Skeletal muscle cell (primary cell): ENCODE results near the gene ANKMY1.

Source experiments
- DNase-seq: peaks from one replicate; pipeline ENCODE4 v3.0.0-alpha.2; 2010; ENCODE audit warnings: low read depth
- H3K4me3 ChIP-seq: 2 replicates; pipeline ENCODE4 v1.5.1; 2011; ENCODE audit warnings: low read depth, mild to moderate bottlenecking, control low read depth, low read length, moderate library complexity

The ANKMY1 gene

GRCh38 chr2:240596080-240596460 lies 38.3 kb upstream of the ANKMY1 start:
- DNase-seq: no peak
- H3K4me3 ChIP-seq: no peak overlapping the region

GRCh38 chr2:240595381-240596079 lies 37.7 kb upstream of the ANKMY1 start:
- no peak overlapping the region for H3K4me3 ChIP-seq
- DNase-seq: no peak

- H3K4me3 ChIP-seq: no peak overlapping the region
- DNase-seq: no peak
Observed at GRCh38 chr2:240594511-240595380, 37.0 kb upstream of the ANKMY1 start.

GRCh38 chr2:240593703-240594451 lies 36.1 kb upstream of the ANKMY1 start:
- no peak for DNase-seq
- no peak overlapping the region for H3K4me3 ChIP-seq

DNA sequence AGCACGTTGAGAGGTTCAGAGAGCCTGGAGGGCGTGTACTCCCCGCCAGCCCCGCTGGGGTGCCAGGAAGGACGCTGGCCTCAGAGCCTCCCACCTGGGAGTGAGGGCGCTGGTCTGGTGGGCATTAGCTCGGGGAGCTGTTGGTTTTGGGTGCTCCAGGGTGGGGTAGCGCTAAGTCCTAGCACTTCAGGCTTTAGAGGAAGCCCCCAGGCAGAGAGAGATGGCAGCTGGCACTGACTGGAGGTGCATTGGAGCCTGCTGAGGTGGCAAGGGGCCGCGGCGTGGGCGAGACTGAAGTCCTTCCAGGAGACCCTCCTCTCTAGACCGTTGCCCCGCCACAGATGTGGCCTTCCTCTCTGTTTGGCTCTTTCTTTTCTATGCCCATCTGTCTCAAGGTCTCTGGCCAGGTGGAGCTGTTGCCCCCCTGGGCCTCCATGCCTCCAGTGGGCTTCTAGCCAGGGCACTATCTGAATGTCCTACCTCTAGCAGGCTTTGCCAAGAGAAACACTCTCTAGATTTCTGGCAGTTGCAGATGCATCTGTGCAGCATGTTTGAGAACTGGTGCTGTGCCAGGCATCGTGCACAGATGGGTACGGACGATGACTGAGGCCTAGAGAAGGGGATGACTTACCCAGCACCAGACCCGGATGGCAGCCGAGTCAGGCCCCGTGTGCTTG lies 35.4 kb upstream of the ANKMY1 start:
- H3K4me3 ChIP-seq: no peak overlapping the region
- no peak for DNase-seq

DNA sequence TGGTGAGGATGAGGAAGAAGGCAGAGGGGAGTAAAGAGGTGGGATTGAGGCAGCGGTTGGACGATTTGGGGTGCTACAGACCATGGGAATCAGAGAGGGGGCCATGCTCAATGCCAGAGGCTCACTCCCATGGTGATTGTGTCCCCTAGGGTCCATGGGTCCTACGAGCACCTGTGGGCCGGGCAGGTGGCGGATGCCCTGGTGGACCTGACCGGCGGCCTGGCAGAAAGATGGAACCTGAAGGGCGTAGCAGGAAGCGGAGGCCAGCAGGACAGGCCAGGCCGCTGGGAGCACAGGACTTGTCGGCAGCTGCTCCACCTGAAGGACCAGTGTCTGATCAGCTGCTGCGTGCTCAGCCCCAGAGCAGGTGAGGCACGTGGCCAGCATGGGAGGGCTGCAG lies 34.0 kb upstream of the ANKMY1 start:
- H3K4me3 ChIP-seq: no peak overlapping the region
- DNase-seq: no peak

DNA sequence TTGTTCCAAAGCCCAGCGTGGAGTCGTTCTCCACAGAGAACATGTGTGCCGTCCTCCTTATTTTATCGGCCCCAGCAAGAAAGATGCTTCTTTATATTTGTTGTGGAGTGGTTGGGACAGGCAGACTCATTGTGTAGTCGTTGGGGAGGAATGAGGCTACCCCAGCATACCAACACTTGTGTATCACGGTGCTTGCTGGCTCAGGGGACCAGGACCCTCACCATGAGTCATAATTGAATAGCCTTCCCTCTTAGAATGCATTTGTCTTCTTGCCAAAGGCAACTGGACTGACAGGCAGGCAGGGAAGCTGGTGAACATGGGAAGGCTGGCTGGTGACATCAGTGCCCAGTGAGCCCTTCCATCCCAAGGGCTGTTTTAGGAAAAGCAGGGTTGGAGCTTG lies 33.4 kb upstream of the ANKMY1 start:
- DNase-seq: peak; percentile 23
- no peak overlapping the region for H3K4me3 ChIP-seq

- no peak overlapping the region for H3K4me3 ChIP-seq
Observed at GRCh38 chr2:240590681-240591111, 32.9 kb upstream of the ANKMY1 start.

DNA sequence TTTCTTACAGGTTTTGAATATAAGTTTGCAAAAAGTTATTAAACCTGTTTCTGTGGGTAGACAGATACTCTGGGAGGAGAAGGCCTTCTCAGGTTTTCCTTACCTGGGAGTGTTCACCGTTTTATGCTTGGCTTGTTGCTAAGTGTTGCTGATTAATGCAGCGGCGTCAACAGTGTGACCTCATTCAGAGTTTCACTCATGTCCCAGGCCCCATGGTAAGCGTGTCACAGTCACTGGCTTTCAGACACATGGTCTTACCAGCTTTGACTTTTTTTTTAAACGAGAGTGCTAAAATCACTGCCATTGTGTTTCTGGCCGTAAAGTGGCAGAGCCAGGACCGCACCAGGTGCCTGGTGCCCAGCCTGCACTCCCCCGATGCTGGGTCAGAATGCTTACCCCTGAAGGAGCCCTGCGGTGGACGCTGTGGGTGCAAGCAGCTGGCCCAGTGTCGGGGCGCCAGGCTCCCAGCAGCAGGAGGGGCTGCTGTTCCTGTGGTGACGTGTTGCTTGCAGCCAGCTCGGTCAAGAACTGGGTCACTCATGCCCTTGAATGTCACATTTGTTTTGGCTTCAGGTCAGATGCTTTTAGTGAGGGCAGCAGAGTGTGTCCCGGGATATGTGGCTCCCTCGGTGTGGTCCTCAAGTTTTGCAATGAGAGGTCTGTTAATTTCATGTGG lies 32.2 kb upstream of the ANKMY1 start:
- DNase-seq: no peak

More at GRCh38 chr2:240590681-240591111, 32.9 kb upstream of the ANKMY1 start:
- no peak for DNase-seq

DNA sequence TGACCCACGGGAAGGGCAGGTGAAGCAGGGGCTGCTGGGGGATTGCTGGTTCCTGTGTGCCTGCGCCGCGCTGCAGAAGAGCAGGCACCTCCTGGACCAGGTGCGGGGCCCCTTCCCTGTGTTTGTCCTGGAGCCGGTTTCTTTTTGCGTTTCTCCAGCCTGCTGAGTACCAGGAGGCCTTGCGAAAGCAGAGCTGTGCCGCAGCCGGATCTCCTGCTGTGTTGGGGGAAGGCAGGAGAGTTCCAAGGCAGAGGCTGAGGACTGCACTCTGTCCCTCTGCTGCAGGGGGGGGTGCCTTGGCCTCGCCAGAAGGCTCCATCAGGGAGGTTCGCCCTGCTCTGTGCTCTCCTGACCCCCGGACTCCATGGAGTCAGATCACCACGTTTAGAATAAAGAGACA lies 31.6 kb upstream of the ANKMY1 start:
- no peak overlapping the region for H3K4me3 ChIP-seq
- no peak for DNase-seq

More for the DNA sequence above, 32.2 kb upstream of the ANKMY1 start:
- H3K4me3 ChIP-seq: no peak overlapping the region

DNA sequence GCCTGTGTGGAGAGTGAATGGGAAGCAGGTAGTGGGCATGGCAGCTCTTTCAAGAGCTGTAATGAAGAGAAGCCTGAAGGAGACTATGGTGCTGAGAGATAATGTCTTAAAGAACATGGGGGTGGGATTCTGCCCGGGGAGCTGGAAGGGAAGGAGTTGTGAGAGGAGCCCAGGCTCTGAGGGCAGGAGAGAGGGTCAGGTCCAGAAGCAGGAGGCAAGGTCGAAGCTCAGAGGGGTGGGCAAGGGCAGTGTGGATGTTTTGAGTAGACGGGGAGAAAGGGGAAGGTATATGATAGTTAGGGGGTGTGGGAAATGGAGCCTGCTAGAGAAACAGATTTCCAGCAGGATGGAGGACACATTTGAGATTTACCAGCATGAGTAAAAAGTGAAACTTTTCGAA lies 30.9 kb upstream of the ANKMY1 start:
- no peak overlapping the region for H3K4me3 ChIP-seq

DNA sequence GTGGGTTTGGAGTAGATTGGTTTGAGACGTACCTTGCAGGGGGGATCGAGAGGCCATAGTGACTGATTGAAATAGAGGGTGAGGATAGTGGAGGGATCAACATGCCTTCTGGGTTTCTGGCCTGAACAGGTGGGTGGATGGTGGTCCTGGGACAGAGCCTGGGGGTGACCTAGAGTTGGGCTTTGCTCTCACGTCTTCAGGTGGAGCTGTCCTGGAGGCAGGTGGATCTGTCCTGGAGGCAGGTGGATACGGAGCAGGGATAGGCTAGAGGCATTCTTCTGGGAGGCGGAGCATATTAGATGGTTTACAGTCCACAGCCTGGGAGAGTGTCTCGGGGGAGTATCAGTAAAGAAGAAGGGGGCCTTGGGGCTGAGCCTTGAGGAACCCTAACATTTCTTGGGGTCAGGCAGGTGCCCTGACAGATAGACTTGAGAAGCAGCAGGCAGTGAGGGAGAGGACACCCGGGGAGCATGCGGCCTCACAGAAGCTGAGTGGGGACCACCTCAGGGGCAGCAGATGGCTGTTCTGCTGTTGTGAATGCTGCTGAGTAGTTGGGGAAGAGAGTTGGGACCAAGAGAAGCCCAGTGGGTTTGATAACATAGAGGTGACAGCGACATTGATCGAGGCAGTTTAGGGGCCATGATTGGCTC lies 30.3 kb upstream of the ANKMY1 start:
- H3K4me3 ChIP-seq: peak overlapping the region; percentile 100
- DNase-seq: no peak

More for the DNA sequence above, 30.9 kb upstream of the ANKMY1 start:
- no peak for DNase-seq

- no peak for DNase-seq
Observed at GRCh38 chr2:240586919-240587800, 29.4 kb upstream of the ANKMY1 start.

GRCh38 chr2:240586198-240586918 lies 28.6 kb upstream of the ANKMY1 start, which contains the start of gene CAPN10:
CAPN10 (plus strand) TSS chr2:240586734; CDS start chr2:240586912, 178 bp downstream.
- DNase-seq: peak; percentile 83
- peak within 1 kb of the TSS; percentile 100 for H3K4me3 ChIP-seq

More at GRCh38 chr2:240586919-240587800, 29.4 kb upstream of the ANKMY1 start:
- H3K4me3 ChIP-seq: peak overlapping the region; percentile 100

DNA sequence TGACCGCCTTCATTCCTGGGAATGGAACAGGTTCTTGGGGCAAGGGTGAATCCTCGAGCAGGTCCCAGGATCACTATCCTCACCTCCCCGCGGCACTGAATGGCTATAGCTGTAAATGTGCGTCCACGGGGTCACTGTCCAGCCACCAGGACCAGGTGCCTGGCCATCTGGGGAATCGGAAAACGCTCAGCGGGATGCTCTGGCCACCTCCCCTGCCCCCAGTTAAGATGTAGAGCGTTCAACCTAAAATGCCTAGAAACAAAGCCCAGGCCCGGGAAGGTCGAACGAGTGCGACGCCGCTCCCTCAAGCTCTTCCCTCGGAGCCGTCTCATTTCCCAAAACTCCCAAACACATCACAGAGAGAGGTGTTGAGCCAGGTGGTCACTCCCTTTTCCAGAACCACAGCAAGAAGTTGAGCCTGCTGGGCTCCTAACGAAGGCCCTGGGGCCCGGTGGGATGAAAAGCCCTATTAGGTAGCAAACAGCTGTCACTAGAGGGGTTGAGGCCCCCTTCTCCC lies 28.0 kb upstream of the ANKMY1 start:
- DNase-seq: no peak
- H3K4me3 ChIP-seq: peak overlapping the region; percentile 100

- DNase-seq: no peak
- peak overlapping the region; percentile 100 for H3K4me3 ChIP-seq
Observed at GRCh38 chr2:240585101-240585500, 27.3 kb upstream of the ANKMY1 start.
